Iris pigment epithelial cell (primary cell): Measurements from ENCODE around the gene SUMO3.

ENCODE experiments used
- DNase-seq: peaks from one replicate; pipeline ENCODE4 v3.0.0-alpha.2; 2011; ENCODE audit warnings: low read depth

The SUMO3 gene

DNA sequence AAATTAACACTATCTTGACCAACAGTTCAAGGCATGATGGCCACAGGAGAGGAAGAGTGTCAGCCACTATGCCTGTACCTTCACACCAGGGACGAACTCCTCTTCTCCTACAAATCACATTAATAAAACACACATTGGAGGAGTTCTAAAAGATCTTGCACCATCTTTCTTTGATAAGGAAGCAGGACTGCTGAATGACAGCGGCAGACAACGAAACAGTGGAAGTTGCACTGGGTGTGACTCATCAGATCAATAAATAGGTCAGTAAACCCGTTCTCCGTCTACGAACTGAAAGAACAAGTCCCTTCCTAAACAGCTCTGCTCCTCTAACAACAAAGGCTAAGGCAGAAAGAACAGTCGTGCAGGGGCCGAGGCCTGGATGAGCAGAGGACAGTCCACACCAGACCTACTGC, 39.4 kb downstream of the SUMO3 start:
- no peak for DNase-seq

DNA sequence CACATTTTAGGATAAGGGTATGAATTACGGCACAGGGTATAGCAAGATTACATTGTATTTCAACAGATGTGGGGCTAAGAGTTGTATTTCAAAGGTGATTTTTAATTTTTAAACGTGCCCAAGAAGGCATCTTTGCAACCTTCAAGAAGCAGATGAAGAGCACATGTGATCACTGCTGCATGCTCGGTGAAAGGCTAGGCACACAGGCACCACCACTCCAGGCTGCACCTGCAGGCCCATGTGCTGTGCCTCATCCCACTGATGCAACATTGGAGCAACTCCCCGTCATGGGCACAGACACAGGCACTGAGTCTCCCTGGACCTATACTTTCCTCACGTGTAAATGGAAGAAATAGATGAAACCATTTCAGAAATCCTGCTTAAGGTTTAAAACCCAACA, 39.8 kb downstream of the SUMO3 start:
- DNase-seq = no peak

DNA sequence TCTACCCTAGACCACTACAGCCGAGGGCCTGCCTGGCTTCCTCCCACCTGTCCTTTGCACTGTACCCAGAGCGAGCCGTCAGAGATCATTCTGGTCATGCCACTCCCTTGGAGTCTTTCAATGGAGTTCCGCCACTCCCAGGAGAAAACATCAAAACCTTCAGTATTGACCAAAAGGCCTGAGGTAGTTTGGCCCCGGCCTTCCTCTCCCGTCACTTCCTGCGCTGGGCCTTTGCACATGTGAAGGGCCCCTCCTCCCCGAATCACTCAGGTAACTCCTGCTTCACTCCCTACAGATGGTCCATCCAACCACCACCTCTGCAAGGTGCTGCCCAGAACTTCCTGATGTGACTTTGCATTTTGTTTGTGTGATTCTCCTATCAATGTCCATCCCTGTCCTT, 42.9 kb downstream of the SUMO3 start:
- no peak for DNase-seq

DNA sequence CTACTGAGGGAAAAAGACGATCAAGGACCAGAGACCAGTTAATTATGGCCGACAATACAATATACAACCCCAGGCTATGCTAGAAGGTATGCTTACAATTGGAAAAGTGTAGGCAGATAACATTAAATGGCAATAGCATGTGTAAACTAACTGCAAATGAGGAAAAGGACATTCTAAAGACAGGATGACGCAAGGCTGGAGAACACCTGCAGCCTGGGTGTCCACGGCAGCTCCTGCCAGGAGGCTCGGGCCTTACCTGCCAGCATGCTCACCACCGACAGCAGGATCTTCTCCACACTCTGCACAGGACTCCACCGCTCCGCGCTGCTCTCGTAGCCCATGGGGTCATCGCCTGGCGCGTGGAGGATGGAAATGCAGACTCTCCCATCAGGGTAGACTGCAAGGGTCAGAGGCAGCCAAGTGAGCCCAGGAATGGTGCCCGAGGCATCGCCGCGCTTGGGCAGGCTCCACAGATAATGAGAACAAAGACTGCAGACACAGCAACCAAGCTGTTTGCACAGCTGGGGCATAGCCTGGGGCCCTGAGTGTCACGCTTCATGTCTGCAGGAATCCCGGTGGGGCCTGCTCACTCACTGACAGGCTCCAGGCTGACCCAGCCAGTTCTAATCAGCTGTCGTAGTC, 44.5 kb downstream of the SUMO3 start:
- DNase-seq = no peak

DNA sequence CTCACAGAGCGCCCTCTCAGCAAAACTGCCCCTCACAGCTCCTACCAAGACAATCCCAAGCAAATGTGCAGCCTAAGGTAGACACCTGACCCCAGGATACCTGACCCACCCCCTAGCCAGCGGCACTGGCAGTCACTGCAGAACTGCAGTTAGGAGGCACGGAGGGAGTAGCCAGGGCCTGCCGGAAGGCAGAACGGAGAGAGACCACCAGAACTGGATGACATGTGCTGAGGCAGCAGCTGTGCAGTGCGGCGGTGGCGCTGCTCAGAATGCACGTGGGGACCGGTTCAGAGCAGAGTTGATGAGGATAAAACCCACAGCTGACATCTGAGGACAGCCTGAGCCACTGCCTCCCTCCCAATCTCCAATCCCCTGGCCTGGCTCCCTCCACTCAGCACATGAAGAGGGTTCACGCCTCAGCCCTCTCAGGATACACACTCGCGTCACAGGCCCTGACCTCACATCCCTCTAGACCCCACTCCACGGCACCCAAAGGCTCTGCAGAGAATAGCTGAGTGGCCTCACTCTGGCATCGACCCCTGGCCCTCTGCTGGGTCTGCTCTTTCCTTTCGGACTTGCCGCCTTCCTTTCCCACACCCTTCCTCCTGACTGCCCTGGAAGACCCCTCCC, 45.9 kb downstream of the SUMO3 start:
- no peak for DNase-seq

DNA sequence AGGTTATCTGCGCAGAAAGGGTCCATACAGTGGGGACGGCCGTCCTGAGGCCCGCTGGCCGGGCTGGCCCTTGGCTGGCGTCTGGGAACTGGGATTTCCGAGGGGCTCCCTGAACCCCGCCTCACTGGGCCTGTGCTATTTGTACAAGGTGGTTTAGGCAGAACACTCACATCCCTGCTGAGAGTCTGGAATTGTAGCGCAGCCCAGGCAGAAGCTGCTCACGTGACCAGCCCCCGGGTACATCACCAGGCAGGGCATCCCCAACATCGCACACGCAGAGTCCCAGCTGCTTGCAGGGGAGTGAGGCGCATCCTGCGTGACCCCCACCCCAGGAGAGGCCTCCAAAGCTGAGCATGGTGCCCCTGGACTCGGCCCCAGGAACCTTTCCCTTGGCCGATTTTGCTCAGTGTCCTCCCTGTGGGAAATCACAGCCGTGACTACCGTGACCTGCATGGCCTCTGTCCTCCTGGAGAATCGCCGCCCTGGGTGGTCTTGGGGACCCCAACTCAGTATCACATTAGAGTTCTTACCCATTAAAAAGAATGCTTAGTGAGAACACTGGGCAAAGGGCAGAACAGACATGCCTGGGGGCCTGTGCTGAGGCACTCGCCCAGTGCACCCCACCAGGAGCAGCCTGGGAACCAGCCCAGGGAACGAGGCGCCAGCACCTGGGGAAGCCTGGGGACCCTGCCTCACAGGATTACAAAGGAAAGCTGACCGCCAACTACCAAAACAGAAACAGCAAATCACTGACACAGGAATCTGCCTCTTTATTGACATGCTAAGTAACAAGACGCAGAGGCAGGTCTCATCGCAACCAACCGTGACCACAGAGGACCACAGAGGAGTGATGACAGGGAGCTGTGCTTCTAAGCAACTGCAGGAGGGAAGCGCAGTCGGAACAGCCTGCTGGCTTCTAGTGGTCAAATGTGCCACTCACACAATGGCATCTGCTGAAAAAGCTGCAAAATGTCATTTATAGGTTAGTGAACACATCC, 49.7 kb downstream of the SUMO3 start:
- DNase-seq = no peak

DNA sequence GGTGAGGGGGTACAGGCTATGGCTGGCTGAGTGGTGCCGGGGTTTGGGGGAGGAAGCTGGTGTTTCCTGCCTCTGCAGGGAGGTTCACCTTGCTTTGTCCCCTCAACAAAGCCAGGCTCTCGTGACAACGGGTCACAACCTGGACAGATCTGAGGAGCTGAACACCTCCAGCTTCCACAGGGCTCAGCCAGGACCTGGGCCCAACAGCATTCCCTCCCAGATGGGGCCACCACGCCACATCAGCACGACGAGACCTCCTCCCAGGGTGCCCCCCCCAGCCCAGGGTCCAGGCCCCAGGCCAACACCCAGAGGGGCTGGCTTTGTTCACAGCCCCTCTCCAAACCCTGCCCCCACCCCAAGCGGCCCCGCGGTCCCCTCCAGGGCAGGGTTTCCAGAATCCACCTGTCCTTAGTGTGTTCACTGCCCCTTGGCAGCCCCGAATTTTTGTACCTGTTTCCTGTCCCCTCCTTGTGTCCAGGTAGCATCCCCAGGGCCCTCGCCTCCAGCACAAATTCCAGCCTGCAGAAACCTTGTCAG, 51.0 kb downstream of the SUMO3 start:
- no peak for DNase-seq

DNA sequence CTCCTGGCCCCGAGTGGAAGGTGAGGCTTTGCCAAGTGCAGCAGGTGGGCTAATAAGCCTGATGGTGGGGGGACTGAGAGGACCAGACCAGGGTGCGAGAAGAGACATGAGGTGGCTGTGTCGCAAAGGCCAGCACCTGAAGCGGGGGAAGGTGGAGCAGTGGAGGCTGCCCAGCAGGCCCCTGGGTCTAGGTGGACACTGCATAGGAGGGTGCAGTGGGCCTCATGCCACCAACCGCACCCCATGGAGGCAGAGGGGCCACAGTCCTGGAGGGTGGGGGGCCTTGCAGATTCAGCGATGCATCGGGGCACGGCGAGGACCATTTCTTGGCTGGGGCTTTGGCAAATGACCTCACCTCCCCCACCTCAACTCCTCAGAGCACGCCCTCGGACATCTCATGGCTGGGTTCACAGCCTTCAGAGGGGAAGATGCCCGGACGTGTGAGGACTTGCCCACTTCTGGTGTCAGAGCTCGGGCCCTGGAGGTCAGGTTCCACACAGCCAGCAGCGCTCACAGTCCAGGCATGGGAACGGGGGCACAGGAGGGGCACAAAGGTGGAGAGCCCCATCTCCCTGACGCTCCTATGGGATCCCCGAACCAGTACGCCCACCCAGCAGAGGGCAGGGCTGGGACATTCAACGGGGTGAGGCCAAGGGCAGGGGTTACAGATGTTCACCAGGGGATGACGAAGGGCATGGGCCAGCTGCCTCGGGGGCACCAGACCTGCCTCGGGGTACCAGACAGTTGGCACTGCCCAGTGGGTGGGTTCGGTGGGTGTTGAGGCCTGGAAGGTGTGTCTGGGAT, 51.6 kb downstream of the SUMO3 start:
- no peak for DNase-seq

DNA sequence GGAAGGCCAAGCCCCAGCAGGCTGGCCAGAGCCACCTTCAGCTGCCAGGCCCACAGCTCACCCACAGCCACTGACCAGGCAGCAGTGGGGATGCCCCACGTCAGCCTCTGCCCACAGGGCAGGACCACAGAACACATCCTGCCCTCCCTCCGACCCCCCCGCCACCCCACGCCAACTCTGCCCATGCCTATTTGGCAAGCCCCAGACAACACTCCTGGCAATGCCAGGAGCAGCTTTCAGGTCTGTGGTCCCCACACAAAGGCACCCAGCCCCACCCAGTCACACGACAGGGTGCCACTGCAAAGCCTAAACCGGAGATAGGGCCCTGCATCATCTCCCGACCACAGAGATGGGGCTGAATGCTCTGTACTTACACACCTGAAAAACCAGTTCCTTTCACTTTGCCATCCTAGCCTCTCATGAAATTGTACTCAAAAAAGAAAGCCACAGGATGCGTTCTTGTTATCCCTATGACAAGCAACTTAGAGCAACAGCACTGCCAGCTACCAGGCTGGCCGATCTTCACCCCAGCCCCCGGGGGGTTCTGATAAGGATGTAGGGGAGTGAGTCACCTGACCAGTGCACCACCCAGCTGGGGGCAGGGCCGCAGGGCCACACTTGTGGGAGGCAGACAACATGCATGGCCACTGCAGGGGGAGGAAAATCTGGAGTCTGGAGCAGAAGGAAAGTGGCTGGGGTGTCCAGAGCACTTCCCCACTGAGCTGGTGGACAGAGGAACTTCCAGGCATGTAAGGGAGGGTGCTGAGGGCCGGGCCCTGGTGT, 52.4 kb downstream of the SUMO3 start:
- DNase-seq = peak; percentile 38

DNA sequence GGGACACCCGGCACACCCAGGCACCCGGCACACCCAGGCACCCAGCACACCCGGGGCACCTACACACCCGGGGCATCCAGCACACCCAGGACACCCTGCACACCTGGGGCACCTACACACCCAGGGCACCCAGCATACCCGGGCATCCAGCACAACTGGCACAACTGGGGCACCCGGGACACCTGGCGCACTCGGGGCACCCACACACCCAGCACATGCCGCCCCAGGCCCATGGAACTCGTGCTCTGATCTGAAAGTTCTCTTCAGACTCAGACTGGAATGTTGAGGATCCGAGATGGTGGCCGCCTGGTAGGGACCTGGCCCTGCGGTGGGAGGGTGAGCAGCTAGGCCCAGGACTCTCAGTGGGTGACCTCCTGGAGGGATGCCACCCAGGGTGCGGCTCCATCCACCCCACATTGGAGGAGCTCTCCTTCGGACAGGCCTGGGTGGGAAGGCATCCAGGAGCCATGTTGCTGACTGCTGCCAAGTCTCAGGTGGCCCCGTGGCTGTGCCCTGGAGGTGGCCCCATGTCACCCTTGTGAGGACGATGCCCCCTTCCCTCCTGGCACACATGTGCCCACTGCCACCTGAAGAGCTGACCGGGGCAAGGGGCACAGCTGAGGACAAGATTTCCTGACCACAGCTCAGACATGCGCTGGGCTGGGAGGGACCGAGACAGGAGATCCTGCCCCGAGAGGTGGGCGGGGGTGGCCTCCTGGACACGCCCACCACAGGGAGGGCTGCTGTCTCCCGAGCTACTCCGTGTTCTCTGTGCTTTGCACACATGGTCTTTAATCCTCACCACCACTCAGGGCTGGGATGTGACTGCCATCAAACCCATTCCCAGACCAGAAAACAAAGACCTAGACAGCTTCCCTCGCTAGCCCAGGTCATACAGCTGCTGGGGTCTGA, 53.3 kb downstream of the SUMO3 start:
- no peak for DNase-seq

DNA sequence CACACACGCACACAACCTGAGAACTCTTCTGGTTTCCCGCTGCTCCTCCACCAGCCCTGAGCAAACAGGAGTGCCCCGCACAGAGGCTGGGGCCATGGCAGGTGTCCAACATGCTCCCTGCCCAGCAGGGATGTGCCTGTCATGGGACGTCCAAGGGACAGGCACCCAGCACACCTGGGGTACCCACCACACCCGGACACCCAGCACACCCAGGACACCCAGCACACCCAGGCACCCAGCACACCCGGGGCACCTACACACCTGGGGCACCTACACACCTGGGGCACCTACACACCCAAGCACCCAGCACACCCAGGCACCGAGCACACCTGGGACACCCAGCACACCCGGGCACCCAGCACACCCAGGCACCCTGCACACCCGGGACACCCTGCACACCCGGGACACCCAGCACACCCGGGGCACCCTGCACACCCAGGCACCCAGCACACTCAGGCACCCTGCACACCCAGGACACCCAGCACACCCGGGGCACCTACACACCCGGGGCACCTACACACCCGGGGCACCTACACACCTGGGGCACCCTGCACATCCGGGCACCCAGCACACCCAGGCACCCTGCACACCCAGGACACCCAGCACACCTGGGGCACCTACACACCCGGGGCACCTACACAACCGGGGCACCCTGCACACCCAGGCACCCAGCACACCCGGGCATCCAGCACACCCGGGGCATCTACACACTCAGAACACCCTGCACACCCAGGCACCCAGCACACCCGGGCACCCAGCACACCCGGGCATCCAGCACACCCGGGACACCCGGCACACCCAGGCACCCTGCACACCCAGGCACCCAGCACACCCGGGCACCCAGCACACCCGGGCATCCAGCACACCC, 54.2 kb downstream of the SUMO3 start:
- no peak for DNase-seq

DNA sequence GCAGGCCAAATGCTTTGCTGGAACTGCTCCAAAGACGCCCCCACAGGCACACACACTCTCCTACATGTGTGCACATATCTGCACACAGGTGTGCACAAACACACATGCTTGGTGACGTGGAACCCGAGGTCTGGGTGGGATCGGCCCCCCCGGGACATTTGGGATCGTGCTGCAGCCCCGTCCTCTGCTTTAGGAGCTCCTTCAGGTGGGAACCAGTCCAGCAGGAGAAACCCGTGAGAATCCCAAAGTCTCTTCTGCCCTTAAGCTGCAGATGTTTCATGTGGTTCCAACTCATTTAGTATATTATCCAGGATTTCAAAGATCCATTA, 54.8 kb downstream of the SUMO3 start:
- DNase-seq = no peak

DNA sequence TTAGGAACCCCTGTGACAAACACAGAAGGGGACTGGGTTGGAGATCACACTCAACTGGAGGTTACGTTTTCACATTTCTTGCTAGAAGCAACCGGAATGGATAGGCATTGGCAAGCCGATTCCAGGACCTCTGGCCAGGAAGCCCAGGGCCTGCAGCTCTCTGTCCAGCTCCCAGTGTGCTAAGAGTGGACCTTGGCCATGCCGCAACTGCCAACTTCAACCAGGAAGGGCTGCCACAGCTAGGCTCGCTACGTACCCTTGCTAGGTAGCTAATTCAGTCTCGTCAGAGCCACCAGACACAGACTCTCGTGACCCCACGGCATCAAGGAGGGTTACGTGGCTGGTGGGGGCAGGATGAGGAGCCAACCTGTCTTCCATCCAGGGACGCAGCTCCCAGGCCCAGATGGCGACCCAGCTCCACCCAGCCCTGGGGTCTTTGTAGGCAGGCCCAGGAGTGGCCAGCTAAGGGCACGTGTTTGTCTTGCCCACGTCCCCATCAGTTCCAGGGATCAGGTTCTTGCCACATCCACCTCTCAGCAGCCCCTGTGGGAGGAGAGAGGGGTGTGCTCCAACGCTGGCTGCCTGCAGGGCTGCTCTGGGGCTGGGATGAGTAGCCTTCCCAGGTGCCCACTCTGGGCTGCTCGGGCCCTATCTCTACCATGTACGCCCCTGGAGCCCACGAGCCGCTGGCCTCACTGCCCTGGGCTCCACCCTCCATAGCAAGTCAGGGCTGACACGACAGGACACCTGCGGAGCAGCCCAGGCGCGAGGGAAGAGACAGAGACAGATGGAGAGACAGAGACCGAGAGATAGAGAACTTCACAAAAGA, 55.4 kb downstream of the SUMO3 start:
- no peak for DNase-seq

DNA sequence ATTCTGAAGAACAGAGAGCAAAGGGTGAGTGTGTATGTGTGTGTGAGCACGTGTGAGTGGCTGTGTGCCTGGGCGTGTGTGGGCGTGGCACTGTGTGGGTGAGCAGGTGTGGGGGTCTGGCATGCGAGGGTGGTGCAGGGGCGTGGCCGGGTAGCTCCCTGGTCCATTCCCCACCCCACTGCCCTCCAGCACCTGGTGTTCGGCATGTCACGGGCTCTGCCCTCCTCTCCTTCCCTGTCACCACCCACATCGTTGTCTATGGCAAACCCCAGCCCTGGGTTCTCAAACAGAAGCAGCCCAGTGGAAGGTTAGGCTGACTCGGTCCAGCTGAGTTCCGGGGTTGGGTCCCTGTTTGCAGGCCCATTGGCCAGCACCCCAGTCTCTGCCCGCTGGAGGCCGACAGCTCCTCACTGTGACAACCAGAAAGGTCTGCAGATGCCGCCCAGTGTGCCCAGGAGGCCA, 56.1 kb downstream of the SUMO3 start:
- DNase-seq = no peak

DNA sequence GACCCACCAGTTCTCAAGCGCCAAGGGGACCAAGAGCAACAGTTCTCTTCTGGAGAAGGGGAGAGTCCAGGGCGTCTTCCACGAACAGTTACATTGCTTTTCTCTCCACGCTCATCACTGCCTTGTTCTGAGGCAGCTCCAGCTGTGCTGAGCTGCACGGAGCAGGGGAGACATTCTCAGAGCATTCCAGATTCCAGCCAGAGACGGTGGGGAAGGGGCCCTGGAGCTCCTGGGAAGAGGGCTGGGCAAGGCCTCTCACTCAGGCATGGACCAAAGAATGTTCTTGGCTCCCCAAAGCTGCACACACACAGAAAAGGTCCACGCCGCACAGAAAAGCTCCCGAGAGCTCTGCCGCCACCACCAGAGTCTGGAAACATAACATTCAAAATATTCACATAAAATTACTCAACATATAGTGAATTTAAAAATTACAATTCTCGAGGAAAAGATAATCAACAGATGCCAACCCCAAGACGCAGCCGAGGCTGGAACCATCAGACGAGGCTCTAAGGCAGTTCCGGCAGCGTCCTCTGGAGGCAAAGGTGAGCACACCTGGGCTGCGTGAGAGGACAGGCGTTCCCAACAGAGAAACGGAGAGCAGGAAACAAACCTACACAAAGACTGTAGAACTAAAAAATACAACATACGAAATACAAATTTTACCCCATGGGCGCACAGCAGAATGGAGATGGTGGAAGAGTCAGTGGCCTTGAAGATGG, 56.7 kb downstream of the SUMO3 start:
- no peak for DNase-seq

DNA sequence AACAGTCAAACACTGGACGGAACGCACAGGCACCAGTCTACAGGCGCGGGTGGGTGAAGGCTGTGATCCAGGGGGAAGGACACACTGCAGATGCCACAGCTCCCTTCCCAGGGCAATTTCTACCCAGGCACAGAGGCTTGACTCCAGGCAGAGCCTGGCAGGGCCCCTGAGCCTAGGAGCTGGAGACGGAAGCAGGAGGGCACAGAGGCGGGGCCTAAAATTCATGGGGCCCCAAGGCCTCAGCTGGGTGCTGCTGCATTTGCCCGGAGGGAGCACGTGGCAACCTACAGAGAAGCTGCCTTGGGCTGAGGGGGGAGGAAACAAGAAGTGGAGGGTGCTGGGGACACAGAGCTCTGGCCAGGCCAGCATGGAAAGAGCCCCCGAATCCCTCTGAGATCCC, 57.5 kb downstream of the SUMO3 start:
- DNase-seq = no peak

DNA sequence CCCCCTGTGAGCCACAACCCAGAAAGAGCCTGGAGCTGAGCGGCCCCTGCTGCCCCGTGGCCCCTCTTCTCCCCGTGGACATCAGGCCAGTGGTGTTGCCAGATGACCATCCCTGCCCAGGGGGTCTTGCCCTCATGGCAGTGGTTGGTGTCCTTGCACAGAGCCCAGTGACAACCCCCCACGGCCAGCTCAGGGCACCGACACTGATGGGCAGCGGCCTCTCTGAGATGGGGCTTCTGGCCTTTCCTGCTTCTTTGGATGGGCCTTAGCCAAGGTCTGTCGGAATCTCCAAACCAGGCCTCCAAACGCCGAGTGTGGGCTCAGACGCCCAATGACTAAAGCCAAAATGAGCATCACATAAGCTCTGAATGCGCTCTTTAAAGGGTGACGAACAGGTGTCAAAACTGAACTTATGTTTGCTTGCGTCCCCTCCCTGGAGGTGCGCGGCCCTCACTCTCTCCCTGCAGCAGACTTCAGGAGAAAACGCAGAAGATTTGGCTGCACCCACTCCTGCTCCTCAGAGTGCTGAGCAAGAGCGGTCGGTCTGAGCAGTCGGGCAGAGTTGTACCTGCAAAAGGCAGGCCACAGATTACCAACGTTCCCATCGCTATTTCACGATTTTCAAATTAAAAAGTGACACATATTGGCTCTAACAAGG, 58.1 kb downstream of the SUMO3 start:
- no peak for DNase-seq
